Sciatic nerve (tissue), 2 donors: ENCODE measurements around the gene SPPL3. TPM values are rescaled to one million over a fixed set of nuclear protein-coding genes. Genes with fewer than 3 reads are reported as not detected.
"Not testable (repeated sequence)": the region's sequence is repeated elsewhere in the genome, so short reads cannot be mapped to it uniquely, and the experiment has no call there.

Experiments
- ATAC-seq: fragments of 200-7000 bp; cut with Tn5 transposase; one replicate; pipeline ENCODE4 v1.9.1; 2020; ENCODE audit warnings: mild to moderate bottlenecking, moderate library complexity
- DNase-seq: peaks from one replicate; pipeline ENCODE4 v3.0.0-alpha.2; 2020; ENCODE audit warnings: low spot score
- intact Hi-C: fragments of 100-400 bp; cut with DNase I; formaldehyde crosslinking; loops from one replicate; pipeline ENCODE4 v1.14.2; 2022
- total RNA-seq: library from RNA; stranded (reverse); fragmentation: NEBNext Ultra II Directional; extraction: Animal tissue kit (Norgen Biotek cat#: 25700); gene quantifications from one replicate; pipeline ENCODE4 v1.2.1, GENCODE V29; 2021
- donor health status: DM: no; HTN: no; CAD: no.
- donor health status: DM: no; HTN: no; CAD: no.

SPPL3 gene, protein sequence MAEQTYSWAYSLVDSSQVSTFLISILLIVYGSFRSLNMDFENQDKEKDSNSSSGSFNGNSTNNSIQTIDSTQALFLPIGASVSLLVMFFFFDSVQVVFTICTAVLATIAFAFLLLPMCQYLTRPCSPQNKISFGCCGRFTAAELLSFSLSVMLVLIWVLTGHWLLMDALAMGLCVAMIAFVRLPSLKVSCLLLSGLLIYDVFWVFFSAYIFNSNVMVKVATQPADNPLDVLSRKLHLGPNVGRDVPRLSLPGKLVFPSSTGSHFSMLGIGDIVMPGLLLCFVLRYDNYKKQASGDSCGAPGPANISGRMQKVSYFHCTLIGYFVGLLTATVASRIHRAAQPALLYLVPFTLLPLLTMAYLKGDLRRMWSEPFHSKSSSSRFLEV
- total RNA-seq, result 58.5 TPM

DNA sequence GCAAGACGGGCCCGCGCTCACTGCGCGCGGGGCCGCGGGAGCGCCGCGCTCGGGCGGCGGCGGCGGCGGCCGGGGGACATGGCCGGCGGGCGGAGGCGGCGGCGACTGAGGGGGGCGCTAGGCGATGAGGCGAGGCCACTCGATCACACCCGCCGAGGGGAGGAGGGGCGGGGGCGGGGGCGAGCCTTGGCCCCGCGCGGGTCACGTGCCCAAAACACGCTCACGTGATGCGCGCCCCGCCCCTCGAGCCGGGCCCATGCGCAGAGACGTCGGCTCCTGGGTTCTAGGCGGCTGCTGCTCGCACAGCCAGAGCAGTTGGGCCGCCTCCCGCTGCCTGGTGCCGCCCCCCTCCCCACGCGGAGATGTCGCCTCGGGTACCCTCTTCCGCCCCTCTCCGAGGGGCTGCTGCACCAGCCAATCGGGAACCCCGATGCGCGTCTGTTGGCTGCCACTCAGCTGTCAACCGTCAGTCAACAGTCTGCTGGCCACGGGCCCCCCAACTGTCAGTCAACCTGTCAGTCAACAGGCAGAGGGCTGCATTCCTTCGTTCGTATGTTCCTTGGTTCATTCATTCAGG is at the start of gene SPPL3:
Gene SPPL3 (minus strand): TSS at position 162 of the 577 bp plus-strand sequence. CDS start 491 bp downstream, outside the sequence.
- ATAC-seq (peak; percentile 97), DNase-seq (peak; percentile 96)
- intact Hi-C loops, result no loop called here

- intact Hi-C loops, result no loop called here
- ATAC-seq (no peak), DNase-seq (no peak)
These were observed 46.6 kb upstream of the SPPL3 start for GRCh38 chr12:120950807-120951206.

GRCh38 chr12:120950260-120950799 is 46.2 kb upstream of the SPPL3 start:
- ATAC-seq, intact Hi-C loops, DNase-seq: not testable (repeated sequence)

DNA sequence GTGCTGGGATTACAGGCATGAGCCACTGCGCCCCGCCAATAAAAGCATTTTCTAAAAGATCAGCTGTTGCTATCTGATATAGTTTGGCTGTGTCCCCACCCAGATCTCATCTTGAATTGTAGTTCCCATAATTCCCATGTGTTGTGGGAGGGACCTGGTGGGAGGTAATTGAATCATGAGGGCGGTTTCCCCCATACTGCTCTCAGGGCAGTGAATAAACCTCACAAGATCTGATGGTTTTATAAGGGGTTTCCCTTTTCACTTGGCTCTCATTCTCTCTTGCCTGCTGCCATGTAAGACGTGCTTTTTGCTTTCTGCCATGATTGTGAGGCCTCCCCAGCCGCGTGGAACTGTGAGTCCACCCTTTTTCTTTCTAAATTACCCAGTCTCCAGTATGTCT is 41.4 kb upstream of the SPPL3 start:
- DNase-seq, ATAC-seq, intact Hi-C loops: not testable (repeated sequence)

DNA sequence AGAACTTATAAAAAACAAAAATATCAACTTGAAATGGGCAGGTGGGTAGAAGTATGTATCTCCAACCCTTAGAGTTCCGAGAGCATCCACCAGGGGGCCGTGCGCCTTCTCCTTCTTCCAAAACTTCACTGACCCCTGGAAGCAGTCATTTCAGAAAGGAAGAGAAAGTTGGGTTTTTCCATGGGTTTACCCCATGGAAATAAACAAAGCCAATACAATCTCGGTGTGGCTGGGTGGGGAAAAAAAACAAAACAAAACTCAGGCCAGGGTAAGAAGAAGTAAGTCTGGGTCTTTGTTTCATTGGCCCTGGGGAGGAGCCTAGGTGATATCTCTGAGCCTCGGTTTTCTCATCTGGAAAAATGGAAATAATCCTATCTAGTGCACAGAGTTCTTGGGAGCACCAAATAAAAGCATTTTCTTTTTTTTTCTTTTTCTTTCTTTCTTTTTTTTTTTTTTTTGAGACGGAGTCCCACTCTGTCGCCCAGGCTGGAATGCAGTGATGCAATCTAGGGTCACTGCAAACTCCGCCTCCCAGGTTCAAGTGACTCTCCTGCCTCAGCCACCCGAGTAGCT is 40.6 kb upstream of the SPPL3 start:
- intact Hi-C loops, result no loop called here
- DNase-seq, result peak; percentile 75
- ATAC-seq, result no peak

- ATAC-seq (no peak), DNase-seq (no peak)
- intact Hi-C loops, result no loop called here
These were observed 39.3 kb upstream of the SPPL3 start for GRCh38 chr12:120943482-120943881.

DNA sequence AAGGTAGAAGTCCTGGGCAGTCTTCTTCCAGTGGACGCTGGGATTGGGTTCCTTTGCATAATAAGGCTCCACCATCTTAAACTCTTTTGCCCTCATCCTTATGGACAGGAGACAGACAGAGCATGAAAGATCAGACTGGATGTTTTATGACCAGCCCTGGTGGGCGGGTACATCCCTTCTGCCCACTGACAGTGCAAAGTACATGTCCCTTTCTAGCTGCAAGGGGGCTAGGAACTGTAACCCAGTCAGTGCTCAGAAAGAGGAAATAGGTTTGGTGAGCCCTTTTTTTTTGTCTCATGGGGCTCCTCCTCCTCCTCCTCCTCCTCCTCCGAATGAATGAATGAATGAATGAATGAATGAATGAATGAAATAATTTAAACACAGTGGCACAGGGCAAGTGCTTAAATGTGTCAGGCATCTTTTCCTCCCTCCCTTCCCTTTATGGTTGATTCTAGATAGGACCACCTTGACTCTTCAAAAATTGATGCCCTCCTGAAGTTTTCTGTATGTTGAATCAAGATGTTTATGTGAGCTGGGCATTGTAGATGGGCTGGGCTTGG is 37.8 kb upstream of the SPPL3 start:
- DNase-seq, result no peak
- no peak for ATAC-seq
- intact Hi-C loops, result no loop called here

- intact Hi-C loops, result no loop called here
- ATAC-seq, result no peak
These were observed 37.3 kb upstream of the SPPL3 start for GRCh38 chr12:120941412-120941811.

DNA sequence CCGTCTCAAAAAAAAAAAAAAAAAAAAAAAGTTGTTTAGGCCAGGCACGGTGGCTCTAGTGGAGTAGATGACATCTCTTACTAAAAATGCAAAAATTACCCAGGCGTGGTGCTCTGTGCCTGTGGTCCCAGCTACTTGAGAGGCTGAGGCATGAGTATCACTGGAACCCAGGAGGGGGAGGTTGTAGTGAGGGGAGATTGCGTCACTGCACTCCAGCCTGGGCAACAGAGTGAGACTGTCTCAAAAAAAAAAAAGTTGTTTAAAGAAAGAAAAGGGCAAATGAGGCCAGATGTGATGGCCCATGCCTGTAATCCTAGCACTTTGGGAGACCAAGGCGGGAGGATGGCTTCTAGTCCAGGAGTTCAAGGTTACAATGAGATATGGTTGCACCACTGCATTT is 36.6 kb upstream of the SPPL3 start:
- DNase-seq, result no peak
- no peak for ATAC-seq
- intact Hi-C loops, result no loop called here

More at GRCh38 chr12:120941412-120941811, 37.3 kb upstream of the SPPL3 start:
- DNase-seq, result no peak

- intact Hi-C loops, result no loop called here
- no peak for DNase-seq
- ATAC-seq, result no peak
These were observed 35.8 kb upstream of the SPPL3 start for GRCh38 chr12:120940006-120940405.

DNA sequence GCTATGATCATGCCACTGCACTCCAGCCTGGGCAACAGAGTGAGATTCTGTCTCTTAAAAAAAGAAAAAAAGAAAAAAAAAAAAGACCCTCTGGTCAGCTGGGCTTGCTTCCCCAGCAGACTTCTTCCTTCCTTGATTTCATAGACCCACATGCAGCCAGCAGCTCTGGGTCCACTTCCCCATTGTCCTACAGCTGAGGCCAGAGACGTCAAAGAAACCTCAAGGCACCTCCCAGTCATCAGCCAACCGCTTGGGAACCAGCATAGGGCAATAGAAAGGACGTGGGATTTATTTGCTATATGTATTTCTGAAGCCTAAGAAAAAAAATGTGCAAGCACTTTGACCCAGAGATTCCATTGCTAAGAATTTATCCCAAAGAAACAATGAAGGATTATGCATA is 35.4 kb upstream of the SPPL3 start:
- ATAC-seq, result peak; percentile 83
- intact Hi-C loops, result no loop called here
- no peak for DNase-seq

GRCh38 chr12:120938496-120938895 is 34.3 kb upstream of the SPPL3 start:
- ATAC-seq (no peak), DNase-seq (no peak)
- intact Hi-C loops, result no loop called here

- ATAC-seq (peak; percentile 64), DNase-seq (no peak)
- intact Hi-C loops, result no loop called here
These were observed 32.0 kb upstream of the SPPL3 start for GRCh38 chr12:120936197-120936596.

- ATAC-seq (no peak), DNase-seq (no peak)
- intact Hi-C loops, result no loop called here
These were observed 29.6 kb upstream of the SPPL3 start for GRCh38 chr12:120933786-120934185.

- intact Hi-C loops, result no loop called here
- ATAC-seq, result no peak
These were observed 28.9 kb upstream of the SPPL3 start for GRCh38 chr12:120932956-120933526.

GRCh38 chr12:120932058-120932457 is 27.9 kb upstream of the SPPL3 start:
- DNase-seq, result no peak
- intact Hi-C loops, result no loop called here
- ATAC-seq, result no peak

More at GRCh38 chr12:120932956-120933526, 28.9 kb upstream of the SPPL3 start:
- no peak for DNase-seq

DNA sequence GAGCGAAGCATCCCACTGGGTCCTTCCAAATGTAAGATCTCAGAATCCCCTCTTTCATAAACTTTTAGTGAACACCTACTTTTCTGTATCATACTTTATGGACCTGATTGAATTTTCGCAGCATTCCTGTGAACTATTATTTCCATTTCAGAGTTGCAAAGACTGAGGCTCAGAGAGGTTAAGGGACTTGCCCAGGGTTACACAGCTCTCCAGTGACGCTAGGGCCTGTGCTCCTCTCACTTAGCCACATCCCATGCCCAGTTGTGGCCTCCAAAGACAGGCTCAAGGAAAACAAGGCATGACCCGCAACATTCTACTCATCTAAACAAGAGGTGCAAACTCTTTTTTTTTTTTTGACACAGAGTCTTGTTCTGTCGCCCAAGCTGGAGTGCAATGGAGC is 25.9 kb upstream of the SPPL3 start:
- DNase-seq (no peak), ATAC-seq (no peak)
- intact Hi-C loops, result no loop called here

GRCh38 chr12:120928864-120929652 is 24.9 kb upstream of the SPPL3 start:
- no peak for DNase-seq
- intact Hi-C loops, result no loop called here
- no peak for ATAC-seq
